ENCODE results near the gene EDN1. TPM values are rescaled to one million over a fixed set of nuclear protein-coding genes. Genes with fewer than 3 reads are reported as not detected.

The EDN1 gene
- 7.5 TPM for total RNA-seq
- long read RNA-seq, transcript EDN1-201 (5 exons, 2,033 nt), result major isoform, 6 of 6 reads
- long read RNA-seq, partial matches to known transcripts, result 0 of 6 reads
- long read RNA-seq, other reads (novel, unspliced or antisense), result 0 of 6 reads

DNA sequence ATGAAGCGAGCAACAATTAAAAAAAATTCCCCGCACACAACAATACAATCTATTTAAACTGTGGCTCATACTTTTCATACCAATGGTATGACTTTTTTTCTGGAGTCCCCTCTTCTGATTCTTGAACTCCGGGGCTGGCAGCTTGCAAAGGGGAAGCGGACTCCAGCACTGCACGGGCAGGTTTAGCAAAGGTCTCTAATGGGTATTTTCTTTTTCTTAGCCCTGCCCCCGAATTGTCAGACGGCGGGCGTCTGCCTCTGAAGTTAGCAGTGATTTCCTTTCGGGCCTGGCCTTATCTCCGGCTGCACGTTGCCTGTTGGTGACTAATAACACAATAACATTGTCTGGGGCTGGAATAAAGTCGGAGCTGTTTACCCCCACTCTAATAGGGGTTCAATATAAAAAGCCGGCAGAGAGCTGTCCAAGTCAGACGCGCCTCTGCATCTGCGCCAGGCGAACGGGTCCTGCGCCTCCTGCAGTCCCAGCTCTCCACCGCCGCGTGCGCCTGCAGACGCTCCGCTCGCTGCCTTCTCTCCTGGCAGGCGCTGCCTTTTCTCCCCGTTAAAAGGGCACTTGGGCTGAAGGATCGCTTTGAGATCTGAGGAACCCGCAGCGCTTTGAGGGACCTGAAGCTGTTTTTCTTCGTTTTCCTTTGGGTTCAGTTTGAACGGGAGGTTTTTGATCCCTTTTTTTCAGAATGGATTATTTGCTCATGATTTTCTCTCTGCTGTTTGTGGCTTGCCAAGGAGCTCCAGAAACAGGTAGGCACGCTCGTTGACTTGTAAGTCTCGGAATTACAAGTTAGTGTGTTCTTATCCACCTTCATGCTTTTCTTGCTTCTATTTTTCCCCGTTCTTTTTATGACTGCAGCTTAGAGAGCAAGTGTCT is at the start of gene EDN1:
Gene EDN1 (plus strand): TSS at position 429 of the 888 bp plus-strand sequence. CDS start 269 bp downstream, at position 698.
- DNase-seq (ENCODE audit: low spot score), result peak; percentile 93

DNA sequence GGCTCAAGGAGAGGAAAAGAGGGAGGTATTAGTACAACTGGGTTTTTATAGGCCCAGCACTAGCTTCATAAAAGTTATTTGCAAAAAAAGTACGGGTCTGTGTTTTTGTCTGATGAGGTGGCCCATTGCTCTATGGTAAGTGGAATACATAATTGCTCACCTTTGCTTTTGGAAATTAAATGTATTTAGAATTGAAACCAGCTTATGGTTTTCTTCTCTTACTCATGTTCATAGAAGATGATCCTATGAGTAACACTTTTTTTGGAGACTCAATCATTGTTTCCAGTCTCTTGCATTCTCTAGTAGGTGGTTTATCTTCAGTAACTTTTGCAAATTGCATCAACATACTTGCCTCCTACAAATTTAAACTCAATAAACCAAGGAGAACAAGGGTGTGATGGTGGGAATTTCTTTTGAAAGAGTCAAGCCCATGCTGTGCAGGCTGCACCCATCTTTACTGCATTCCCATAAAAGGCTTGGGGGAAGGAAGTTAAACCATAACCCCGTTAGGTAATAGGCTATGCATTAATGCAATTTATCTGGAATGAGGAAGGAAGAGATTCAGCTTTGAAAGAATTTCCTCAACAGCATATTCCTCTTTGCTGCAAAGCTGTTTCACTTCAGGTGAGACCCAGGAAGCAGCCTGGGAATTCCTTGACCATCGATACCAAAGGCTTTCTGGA is 48.5 kb upstream of the EDN1 start:
- no peak for DNase-seq (ENCODE audit: low spot score)

DNA sequence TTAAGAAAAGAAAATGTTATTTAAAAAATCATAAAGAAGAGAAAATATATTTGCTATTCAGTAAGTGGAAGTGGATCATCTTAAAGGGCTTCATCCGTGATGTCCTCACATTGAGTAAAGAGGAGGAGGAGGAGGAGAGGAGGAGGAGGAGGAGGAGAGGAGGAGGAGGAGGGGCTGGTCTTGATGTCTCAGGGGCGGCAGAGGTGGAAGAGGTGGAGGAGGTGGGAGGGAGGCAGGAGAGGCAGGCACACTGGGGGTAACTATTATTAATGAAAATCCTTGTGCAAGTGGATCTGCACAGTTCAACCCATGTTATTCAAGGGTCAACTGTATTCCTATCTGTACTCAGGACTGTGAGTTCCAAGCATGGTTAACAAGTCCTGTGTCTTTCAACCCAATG is 47.0 kb upstream of the EDN1 start:
- no peak for DNase-seq (ENCODE audit: low spot score)

DNA sequence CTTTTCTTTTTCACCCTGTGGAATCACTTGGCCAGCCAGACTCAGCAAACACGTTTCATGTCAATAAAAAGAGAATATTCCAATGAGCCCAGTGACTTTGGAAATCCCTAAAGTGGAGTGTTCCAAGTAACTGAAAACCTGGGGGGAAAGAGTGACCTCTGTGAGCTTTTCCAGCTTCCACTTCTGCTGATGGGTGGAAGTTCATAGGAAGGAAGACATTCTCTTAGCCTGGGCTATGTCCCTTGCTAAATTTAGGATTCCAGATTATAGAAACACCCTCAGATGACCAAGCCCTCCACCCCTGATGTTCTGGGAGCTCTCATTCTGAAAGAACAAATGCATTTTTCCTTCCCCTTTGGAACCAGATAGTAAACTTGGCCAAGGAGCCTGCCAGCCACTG is 44.8 kb upstream of the EDN1 start:
- DNase-seq (ENCODE audit: low spot score), result no peak

DNA sequence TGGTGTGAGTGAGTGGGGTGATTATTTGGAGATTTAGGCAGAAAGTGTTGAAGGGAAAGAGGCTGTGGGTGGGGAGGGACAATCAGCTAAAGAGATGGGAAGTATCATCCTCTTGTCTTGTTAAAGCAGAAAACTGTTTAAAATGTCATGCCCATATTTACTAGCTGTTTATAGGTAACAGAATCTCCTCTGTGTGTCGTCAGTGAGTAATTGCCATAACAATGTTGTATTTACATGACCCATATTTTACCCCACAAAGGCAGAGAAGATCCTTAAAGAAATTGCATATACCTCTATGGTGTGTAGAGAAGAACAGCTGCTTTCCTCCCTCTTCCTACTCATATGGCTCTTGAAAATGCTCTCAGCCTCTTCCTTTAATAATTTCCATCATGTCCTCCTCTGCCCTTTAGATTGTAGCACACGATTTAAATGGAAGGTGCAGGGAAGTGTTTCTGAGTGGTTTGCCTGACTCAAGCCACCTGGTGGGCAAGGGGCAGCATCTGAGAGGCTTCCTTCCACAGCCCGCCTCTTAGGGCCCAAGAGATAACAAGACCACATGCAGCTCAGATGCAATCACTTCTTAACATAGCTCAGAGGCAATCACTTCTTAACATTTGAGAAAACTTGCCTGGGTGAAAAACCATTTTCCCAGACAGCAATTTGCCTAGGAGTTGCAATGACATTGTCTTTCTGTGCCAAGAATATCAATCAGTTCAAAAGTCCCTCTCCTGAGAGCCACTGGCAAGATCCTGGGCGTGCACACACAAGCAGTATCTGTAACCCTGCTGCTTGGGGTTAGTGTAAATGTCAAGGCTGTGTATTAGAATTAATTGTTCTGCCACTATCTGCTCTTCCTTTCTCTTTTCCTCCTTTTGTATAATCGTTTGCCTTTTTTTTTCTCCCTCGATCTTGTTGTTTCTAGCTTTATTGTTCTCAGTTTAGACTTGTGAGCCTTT is 44.1 kb upstream of the EDN1 start:
- no peak for DNase-seq (ENCODE audit: low spot score)

DNA sequence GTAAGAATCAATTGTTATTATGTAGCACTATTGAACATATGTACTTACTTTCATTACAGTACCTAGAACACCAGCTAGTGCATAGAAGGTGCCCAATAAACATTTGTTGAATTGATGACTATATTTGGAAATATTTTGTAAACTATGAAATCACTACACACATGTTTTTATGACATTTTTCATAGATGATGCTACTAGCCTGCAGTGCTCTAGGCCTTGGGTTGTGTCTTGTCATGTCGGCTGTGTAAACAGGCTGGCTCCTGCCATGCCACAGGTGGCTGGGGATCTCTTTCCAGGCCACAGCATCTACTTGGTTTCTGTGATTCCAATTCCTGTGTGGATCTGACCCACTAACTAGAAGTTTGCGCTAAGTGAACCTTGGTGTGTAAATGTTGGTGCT is 43.3 kb upstream of the EDN1 start:
- no peak for DNase-seq (ENCODE audit: low spot score)

DNA sequence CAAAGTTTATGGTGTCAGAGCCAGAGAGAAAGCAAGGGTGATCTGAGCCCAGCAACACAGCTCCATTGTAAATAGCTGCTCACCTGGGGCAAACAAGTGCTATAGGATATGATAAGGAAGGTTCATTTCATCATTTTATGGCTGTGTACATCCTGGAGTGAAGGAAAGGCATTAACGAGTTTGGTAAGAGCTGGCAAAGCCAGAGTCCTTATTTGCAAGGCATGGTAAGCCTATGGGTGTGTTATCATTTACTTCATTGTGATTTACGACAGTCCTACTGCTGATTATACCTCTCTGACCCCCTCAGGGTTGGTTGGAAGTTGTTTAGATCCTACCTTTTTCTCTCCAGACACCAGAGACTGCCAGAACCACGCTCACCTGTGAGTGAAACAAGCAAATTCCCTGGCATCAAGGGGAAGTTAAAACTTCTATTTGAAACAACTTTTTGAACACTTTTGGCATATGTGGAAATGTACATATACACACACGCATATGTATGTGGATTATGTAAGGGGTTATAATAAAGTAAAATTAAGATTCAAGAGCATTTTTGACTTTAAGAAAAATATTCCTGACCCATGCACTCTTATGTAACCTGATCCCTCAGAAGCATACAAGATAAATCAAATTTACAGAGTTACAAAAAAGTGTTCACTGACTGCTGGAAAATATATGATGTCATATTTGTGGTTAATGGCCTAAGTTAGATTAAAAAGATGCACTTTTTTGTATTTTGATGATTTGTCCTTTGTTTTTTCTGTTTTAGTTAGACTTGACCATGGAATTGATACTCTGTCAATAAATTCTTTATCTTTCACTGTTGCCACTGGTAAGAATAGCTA is 40.4 kb upstream of the EDN1 start:
- no peak for DNase-seq (ENCODE audit: low spot score)

DNA sequence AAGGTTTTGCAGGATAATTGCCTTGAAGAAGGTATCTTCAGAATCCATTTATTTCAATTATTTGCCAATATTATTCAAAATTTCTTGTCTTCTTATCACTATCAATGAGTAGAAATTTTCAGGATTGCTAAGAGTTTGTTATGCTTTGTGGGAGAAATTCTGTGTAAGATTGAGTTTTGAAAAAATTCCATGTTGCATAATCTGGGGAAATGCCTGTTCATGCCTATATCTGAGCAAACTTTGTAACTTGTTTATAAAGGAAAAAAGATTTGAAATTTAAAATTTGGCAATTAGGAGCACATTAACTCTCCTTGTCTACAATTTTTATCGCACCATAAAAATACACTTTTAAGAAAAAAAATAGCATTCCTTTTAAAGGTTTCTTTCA is 39.8 kb upstream of the EDN1 start:
- no peak for DNase-seq (ENCODE audit: low spot score)

DNA sequence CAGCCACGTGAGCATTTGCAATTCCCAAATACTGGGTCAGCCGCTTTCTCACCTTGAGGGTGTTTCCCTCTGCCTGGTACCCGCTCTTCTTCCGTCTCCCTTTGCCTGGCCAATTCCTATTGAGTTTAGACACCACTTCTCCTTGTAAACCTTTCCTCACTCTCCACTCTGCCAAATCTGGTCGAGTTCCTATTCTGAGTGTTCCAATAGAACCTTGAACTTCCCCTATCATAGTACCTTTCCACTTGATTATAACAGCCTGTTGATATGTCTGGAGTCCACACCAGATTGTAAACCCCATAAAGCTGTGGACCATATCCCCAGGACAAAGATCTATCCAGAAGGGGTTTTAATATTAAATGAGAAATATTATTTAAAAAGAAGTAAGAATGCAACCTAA is 36.0 kb upstream of the EDN1 start:
- DNase-seq (ENCODE audit: low spot score), result no peak

DNA sequence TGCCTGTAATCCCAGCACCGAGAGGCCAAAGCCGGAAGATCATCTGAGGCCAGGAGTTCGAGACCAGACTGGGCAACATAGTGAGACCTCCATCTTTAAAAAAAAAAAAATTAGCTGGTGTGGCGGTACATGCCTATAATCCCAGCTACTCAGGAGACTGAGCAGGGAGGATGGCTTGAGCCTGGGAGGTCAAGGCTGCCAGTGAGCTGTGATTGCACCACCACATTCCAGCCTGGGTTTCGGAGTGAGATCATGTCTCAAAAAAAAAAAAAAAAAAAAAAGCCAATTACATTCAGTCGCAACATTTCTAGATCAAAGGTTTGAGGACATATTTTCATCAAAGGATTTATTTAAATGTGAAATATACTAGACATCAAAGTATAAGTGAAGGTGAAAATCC is 32.0 kb upstream of the EDN1 start:
- no peak for DNase-seq (ENCODE audit: low spot score)

DNA sequence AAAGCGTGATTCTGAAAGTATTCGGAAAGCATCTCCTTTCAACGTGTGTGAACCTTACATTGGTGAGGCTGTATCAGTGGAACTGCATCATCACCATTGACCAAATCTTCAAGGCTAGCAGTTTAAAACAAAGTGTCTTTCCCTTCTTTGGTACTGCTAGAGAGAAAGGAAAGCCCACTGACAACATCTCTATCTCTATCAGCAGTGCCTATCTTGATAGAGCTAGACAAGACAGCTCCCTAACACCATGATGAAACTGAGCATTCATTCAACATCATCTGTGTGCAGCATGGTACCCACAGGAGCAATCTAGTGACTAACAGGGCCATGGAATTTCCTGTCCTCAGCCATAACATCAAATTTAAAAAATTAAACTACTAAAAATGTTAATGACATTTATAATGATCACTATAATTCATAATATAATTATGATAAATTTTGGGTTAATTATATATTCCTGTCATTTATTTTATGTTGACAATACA is 31.5 kb upstream of the EDN1 start:
- no peak for DNase-seq (ENCODE audit: low spot score)

DNA sequence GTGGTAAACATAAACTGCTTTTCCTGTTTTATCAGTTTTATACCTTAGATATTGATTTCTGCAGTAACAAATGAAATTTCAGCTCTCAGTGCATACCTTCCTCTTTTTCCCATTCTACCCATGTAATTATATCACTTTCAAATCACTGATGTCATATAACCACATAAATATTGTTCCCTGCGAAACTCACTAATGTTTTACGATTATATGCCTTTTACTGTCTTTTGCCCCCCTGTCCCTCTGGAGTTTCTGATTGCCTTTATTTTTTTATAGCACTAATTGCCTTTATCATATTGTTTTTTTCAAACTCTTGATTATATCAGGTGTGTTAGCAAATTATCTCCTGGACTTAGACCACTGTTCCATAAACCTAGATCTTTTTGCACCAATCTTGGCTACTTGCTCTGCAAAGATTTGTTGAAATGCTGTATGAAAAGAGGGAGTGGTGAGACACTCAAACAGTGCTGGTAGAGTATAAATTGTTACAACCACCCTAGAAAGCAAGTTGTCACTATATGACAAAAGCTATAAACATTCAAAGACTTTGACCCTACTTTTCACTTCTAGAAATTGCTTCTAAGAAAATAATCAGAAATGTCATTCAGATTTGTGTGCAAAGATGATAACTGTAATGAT is 29.6 kb upstream of the EDN1 start:
- no peak for DNase-seq (ENCODE audit: low spot score)

DNA sequence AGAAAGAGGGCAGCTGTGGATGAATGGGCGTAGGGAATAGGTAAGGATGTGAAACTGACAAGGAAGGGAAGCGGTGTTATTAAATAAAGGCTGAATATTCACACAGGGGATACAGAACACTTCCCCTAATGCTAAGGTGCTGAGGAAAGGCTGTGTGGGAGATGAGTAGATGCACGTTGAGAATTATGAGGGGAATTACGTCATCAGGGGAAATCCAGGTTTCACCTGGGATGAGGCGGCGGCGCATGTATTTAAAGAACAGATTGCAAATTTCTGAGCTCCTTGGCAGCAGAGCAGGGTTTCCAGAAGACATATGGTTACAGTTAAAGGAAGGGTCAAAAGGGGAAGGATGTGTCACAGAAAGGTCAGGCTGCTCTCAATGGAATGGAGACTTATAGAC is 28.7 kb upstream of the EDN1 start:
- no peak for DNase-seq (ENCODE audit: low spot score)

DNA sequence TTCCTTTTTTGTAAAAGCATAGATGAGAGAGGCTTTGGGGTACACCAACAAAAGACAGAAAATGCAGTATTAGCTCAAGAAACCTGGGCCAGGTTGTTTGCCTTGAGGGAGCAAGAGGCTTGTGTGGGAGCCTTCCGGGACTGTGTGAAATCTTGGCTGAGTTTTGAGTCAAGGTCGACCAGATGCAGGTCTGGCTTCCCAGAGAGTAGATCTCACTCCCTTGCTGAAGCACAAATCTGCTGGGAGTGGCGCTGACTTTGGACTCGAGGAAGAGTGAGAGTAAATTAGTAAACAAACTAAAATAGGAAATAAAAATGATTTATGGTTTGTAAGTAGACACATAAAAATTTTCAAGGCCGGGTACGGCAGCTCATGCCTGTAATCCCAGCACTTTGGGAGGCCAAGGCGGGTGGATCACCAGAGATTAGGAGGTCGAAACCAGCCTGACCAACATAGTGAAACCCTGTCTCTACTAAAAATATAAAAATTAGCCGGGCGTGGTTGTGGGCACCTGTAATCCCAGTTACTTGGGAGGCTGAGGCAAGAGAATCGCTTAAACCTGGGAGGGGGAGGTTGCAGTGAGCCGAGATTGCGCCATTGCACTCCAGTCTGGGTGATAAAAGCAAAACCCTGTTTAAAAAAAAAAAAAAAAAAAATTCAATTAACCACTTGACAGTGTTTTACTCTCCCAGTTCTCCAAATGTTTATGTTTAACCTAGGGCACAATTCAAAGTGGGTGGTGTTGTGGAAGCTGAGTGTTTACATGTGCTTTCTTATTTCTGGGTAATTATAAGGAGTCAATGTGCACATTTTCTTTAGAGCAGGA is 27.7 kb upstream of the EDN1 start:
- no peak for DNase-seq (ENCODE audit: low spot score)

DNA sequence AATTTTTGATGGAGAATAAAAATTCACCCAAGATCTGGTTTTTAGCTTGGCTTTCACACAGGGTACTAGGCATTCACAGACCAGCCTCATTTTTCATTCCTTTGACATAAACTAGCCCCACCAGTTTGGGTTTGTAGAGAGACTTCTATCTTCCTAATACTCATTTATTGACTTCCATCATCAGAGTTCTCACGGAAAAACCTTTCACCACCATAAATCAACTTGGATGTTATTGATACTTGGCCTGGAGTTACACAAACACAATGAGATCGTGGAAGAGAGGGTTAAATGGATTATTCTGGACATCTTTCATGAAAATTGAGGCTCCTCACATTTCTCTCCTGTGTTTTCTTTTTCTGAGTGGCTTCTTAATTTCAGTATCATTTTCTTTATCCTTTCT is 26.8 kb upstream of the EDN1 start:
- DNase-seq (ENCODE audit: low spot score), result no peak

DNA sequence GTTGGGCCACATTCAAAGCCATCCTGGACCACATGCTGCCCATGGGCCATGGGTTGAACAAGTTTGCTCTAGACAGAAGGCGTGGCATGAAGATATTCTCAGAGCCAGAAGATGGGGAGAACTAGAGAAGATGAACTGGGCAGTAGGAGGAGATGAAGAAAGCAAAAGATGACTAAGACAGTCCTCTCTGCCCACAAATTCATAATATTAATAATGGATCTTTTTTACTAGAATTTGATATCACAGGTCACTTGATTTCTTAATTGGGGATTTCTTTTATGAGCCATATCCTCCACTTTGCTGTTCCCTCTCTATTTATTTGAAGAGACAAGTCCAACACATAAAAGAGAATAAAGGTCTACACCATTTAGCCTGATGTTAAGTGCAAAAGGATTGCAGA is 25.5 kb upstream of the EDN1 start:
- DNase-seq (ENCODE audit: low spot score), result no peak

DNA sequence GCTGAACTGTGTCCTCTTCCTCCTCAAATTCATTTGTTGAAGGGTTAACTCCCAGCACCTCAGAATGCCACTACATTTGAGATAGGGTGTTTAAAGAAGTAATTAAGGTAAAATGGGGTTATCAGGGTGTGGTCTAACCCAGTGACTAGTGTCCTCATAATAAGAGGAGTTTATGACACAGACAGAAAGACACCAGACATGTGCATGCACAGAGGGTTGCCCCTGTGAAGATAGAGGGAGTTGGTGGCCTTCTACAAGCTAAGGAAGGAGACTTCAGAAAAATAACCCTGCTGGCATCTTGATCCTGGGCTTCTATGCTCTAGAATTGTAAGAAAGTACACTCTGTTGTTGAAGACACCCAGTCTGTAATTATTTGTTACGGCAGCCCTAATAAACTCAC is 24.9 kb upstream of the EDN1 start:
- DNase-seq (ENCODE audit: low spot score), result no peak

DNA sequence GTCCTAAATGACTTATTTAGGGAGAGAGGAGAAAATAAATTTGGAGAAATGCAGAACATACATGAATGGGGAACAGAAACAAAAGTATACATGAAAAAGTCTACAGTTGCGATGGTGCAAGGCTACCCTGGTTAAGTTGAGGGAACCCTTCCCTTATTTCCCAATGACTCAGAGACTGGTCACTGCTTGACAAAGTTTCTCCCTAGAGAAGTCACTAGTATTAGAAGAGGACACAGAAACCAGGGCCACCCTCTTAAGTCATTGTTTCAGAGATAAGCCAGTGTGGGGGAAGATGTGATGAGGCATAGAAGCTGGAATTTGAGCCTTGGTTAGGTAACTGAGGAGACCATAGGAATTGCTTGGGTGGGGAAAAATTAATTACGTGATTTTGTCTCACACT is 24.4 kb upstream of the EDN1 start:
- DNase-seq (ENCODE audit: low spot score), result no peak

DNA sequence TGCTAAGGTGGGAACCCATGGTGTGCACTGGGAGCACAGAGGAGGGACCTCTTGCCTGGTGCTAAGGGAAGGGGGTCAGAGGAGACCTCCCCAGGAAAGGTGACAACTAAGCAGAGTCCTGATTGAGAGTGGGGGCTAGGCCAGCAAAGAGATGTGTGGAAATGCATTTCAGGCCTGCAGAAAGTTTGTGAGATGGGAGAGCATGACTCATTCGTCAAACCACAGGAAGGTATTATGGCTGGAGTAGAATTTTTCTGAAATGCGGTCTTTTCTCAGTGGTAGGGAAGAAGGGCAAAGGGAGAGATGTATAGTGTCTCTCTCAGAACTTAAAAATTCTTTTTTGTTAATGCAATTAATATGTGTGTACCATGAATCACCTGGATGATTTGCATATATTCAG is 23.6 kb upstream of the EDN1 start:
- no peak for DNase-seq (ENCODE audit: low spot score)
